ENCODE results near the gene MED25.
"Not testable (repeated sequence)": the region's sequence is repeated elsewhere in the genome, so short reads cannot be mapped to it uniquely, and the experiment has no call there.

MED25 gene

GRCh38 chr19:49818649-49819370, 721 bp downstream of the MED25 start:
- no peak for DNase-seq

- not testable (repeated sequence) for DNase-seq
Observed at GRCh38 chr19:49819452-49820115, 1.5 kb downstream of the MED25 start.

GRCh38 chr19:49820125-49820524, 2.0 kb downstream of the MED25 start:
- DNase-seq = no peak

- no peak for DNase-seq
Observed at GRCh38 chr19:49823472-49823871, 5.4 kb downstream of the MED25 start.

- no peak for DNase-seq
Observed at GRCh38 chr19:49824662-49825061, 6.6 kb downstream of the MED25 start.

- no peak for DNase-seq
Observed at GRCh38 chr19:49827034-49827433, 8.9 kb downstream of the MED25 start.

- no peak for DNase-seq
Observed at GRCh38 chr19:49829200-49829599, 11.1 kb downstream of the MED25 start.

GRCh38 chr19:49829721-49830120, 11.6 kb downstream of the MED25 start:
- DNase-seq = no peak

GRCh38 chr19:49830766-49831165, 12.7 kb downstream of the MED25 start:
- DNase-seq = no peak

- no peak for DNase-seq
Observed at GRCh38 chr19:49831592-49831991, 13.5 kb downstream of the MED25 start.

- no peak for DNase-seq
Observed at GRCh38 chr19:49832556-49832955, 14.5 kb downstream of the MED25 start.

GRCh38 chr19:49833599-49833998, 15.5 kb downstream of the MED25 start:
- DNase-seq = no peak

GRCh38 chr19:49835562-49835961, 17.5 kb downstream of the MED25 start:
- no peak for DNase-seq

GRCh38 chr19:49836176-49837008, 18.3 kb downstream of the MED25 start:
- no peak for DNase-seq

GRCh38 chr19:49837009-49837310, 18.9 kb downstream of the MED25 start:
- DNase-seq = no peak

- DNase-seq = no peak
Observed at GRCh38 chr19:49837425-49837824, 19.3 kb downstream of the MED25 start.

- DNase-seq = no peak
Observed at GRCh38 chr19:49838885-49839588, 20.9 kb downstream of the MED25 start.

- DNase-seq = no peak
Observed at GRCh38 chr19:49839713-49840112, 21.6 kb downstream of the MED25 start.

GRCh38 chr19:49840321-49840720, 22.2 kb downstream of the MED25 start:
- DNase-seq = no peak

GRCh38 chr19:49840736-49841249, 22.7 kb downstream of the MED25 start:
- DNase-seq = no peak

- no peak for DNase-seq
Observed at GRCh38 chr19:49843265-49843664, 25.2 kb downstream of the MED25 start.

GRCh38 chr19:49844138-49845095, 26.3 kb downstream of the MED25 start:
- no peak for DNase-seq
